Mucosa of descending colon (tissue), 3 donors: ENCODE measurements around the gene MTCL1. TPM values are rescaled to one million over a fixed set of nuclear protein-coding genes. Genes with fewer than 3 reads are reported as not detected.

Experiments
- ATAC-seq: fragments of 200-7000 bp; cut with Tn5 transposase; one replicate; pipeline ENCODE4 v1.9.1; 2020; ENCODE audit warnings: mild to moderate bottlenecking, moderate library complexity
- DNase-seq, 3 donors: peaks; one replicate each; pipeline ENCODE4 v3.0.0-alpha.2; 2020
- H3K36me3 ChIP-seq: fragments of 200-600 bp; one replicate; pipeline ENCODE4 v1.8.0; 2021; ENCODE audit warnings: low read depth, mild to moderate bottlenecking
- H3K4me1 ChIP-seq: fragments of 200-600 bp; one replicate; pipeline ENCODE4 v1.8.0; 2021; ENCODE audit warnings: low read depth, mild to moderate bottlenecking
- H3K4me3 ChIP-seq: fragments of 200-600 bp; one replicate; pipeline ENCODE4 v1.8.0; 2021; ENCODE audit warnings: mild to moderate bottlenecking
- H3K9me3 ChIP-seq: fragments of 200-600 bp; one replicate; pipeline ENCODE4 v1.8.0; 2021; ENCODE audit warnings: mild to moderate bottlenecking
- intact Hi-C, 2 donors: fragments of 100-400 bp; cut with DNase I in 1 of 2; cut with micrococcal nuclease in 1 of 2; formaldehyde crosslinking; loops; one replicate each; pipeline versions ENCODE4 v1.11.0 to v1.11.1; 2022; cut with DNase I, micrococcal nuclease
- total RNA-seq, 3 donors: library from RNA; stranded (reverse); fragmentation: NEBNext Ultra II Directional in 2 of 3; extraction: Animal tissue kit (Norgen Biotek cat#: 25700) in 2 of 3; gene quantifications; one replicate each; pipeline versions ENCODE4 v1.2.1 to v1.2.4, GENCODE V29; 2021 to 2023
- TF ChIP-seq, protein P1 (sequence below): fragments of 200-600 bp; IDR thresholded peaks from one replicate; pipeline ENCODE4 v1.8.0; 2022; ENCODE audit warnings: antibody characterized with exemption, mild to moderate bottlenecking
- donor health status: DM: no; HTN: no; CAD: no; lungs with moderate emphysema.
- donor health status: DM: no; HTN: no; CAD: no.
- donor health status: DM: no; HTN: yes; CAD: no.

MTCL1 gene
- total RNA-seq, 3 donors from 2014 or later, result 4.1 to 141 (median 15.4) TPM

DNA sequence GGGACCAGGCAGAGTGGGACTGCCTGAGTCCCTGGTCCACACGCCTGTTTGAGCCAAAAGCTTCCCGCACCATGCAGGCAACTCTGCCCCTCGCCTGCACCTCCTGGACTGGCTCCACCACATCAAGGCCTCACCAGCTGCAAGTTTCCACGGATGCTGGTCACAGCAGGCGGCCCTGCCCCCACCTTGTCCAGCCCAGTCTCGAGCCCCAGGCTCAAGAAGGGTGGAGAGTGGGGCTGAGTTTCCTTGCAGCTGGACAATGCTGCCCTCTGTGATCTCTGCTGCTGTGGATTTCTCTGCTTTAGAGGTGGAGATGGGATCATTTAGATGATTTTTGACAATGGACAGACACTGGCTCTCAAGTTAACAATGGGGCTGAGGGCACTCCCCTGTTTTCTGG is 74.9 kb downstream of the MTCL1 start:
- DNase-seq, result no peak
- Histone ChIP-seq H3K36me3 (no peaks in the 10 kb centered on the region), H3K4me1 (no peaks in the 10 kb centered on the region), H3K4me3 (no peak overlapping the region), H3K9me3 (no peaks in the 10 kb centered on the region)
- intact Hi-C loops, result no loop called here
- no peak for ATAC-seq
- TF ChIP-seq, protein P1, sequence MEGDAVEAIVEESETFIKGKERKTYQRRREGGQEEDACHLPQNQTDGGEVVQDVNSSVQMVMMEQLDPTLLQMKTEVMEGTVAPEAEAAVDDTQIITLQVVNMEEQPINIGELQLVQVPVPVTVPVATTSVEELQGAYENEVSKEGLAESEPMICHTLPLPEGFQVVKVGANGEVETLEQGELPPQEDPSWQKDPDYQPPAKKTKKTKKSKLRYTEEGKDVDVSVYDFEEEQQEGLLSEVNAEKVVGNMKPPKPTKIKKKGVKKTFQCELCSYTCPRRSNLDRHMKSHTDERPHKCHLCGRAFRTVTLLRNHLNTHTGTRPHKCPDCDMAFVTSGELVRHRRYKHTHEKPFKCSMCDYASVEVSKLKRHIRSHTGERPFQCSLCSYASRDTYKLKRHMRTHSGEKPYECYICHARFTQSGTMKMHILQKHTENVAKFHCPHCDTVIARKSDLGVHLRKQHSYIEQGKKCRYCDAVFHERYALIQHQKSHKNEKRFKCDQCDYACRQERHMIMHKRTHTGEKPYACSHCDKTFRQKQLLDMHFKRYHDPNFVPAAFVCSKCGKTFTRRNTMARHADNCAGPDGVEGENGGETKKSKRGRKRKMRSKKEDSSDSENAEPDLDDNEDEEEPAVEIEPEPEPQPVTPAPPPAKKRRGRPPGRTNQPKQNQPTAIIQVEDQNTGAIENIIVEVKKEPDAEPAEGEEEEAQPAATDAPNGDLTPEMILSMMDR, result no peak

DNA sequence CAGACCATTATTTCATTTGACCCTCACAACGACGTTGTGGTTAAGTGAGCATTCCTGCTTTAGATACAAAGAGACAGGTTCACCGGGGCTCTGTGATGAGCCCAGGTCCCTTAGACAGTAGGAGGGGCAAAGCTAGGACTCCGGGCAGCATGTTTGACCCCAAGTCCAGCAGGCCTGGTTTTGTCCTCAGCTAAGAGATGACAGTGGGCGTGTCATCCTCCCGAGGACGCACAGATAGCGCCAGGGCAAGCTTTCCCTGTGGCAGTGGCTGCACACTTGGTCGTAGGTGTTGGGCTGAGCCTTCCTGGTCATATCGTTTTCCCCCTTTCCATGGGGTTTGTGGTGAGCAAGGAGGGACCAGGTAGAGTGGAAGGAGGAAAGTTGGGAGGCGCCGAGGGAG is 76.3 kb downstream of the MTCL1 start:
- intact Hi-C loops, result no loop called here
- no peak for DNase-seq
- H3K4me3 ChIP-seq, result no peak overlapping the region
- no peaks in the 10 kb centered on the region for H3K36me3 ChIP-seq
- no peaks in the 10 kb centered on the region for H3K9me3 ChIP-seq
- no peak for ATAC-seq
- no peaks in the 10 kb centered on the region for H3K4me1 ChIP-seq
- TF ChIP-seq, protein P1, result no peak

DNA sequence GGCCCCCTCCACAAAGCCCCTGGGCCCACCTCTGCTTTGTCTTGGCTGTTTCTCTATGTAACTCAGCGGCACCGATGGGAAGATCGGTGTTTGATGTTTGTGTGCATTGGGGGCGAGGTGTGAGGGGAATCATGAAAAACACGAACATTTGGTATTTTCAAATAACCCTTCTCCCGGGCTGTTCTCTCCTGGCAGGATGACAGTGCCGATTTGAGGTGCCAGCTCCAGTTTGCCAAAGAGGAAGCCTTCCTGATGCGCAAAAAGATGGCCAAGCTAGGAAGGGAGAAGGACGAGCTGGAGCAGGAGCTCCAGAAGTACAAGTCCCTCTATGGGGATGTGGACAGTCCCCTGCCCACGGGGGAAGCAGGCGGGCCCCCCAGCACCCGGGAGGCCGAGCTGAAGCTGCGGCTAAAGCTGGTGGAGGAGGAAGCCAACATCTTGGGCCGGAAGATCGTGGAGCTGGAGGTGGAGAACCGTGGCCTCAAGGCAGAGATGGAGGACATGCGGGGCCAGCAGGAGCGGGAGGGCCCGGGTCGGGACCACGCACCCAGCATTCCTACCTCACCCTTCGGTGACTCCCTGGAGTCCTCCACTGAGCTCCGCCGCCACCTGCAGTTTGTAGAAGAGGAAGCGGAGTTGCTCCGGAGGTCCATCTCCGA is 78.1 kb downstream of the MTCL1 start:
- ATAC-seq (no peak), DNase-seq (no peak)
- Histone ChIP-seq H3K9me3 (no peaks in the 10 kb centered on the region), H3K4me1 (no peaks in the 10 kb centered on the region), H3K36me3 (no peaks in the 10 kb centered on the region), H3K4me3 (no peak overlapping the region)
- TF ChIP-seq, protein P1, result no peak
- intact Hi-C loops, result no loop called here

DNA sequence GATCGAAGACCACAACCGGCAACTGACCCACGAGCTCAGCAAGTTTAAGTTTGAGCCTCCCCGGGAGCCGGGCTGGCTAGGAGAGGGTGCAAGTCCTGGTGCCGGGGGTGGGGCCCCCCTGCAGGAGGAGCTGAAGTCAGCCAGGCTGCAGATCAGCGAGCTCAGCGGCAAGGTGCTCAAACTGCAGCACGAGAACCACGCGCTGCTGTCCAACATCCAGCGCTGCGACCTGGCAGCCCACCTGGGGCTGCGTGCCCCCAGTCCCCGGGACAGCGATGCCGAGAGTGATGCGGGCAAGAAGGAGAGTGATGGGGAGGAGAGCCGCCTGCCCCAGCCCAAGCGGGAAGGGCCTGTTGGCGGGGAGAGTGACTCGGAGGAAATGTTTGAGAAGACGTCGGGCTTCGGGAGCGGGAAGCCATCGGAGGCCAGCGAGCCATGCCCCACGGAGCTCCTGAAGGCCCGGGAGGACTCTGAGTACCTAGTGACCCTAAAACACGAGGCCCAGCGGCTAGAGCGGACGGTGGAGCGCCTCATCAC is 78.7 kb downstream of the MTCL1 start:
- H3K4me3 ChIP-seq, result no peak overlapping the region
- TF ChIP-seq, protein P1, result no peak
- intact Hi-C loops, result no loop called here
- ATAC-seq, result no peak
- no peak for DNase-seq
- H3K36me3 ChIP-seq, result no peaks in the 10 kb centered on the region
- no peaks in the 10 kb centered on the region for H3K4me1 ChIP-seq
- H3K9me3 ChIP-seq, result no peaks in the 10 kb centered on the region

DNA sequence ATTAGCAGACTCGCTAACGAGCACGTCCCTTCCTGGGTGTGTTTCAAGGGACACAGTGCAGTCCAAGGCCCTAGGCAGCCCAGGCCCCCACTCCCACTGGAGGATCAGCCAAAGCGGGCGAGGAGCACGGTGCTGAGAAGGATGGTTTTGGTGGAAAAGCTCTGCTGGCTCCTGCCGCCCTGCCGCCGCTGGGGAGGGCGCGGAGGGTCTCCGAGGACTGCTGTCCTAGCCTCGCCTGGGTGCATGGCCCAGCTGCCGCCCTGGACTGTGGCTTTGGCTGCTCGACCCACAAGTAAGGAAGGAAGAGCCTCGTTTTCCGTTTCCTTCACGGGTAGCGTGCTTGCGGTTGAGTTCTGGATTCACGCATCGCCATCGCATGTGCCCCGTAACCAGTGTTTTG is 79.9 kb downstream of the MTCL1 start:
- no peak for ATAC-seq
- intact Hi-C loops, result no loop called here
- no peaks in the 10 kb centered on the region for H3K9me3 ChIP-seq
- TF ChIP-seq, protein P1, result no peak
- H3K4me1 ChIP-seq, result no peaks in the 10 kb centered on the region
- no peak overlapping the region for H3K4me3 ChIP-seq
- no peaks in the 10 kb centered on the region for H3K36me3 ChIP-seq
- no peak for DNase-seq
